ENCODE measurements around the gene C9orf43. TPM values are rescaled to one million over a fixed set of nuclear protein-coding genes. Genes with fewer than 3 reads are reported as not detected.

The C9orf43 gene
- total RNA-seq, 4 donors from 2014 or later, result 0.21 to 3.3 (median 0.58) TPM; not detected in 1

DNA sequence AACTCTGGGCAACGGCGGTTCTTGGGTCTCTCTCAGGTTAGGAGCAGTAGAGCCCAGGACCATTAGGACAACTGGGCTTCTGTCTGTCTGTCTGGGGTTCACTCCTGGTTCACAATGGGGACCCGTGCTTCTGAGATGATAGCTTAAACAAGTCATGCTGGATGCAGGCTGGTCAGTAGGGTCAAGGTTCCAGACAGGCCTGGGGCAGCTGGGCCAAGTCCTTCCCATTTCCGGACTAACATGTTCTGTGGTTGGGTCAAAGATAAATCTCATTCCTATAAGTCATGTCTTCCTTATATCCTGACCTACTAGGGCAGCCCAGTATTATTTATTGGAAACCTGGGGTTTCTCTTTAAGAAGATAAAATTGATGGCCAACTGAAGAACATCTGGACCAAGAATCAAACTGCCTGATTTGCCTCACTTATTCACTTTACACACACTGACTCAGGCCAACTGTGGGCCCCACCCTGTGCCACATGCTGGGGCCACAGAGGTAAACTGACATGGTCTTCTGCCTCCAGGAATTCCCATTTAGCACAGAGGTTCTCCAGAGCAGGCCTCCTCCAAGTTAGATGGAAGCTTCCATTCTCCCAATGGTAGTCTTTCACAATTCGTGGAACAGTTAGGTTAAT, 42.1 kb upstream of the C9orf43 start:
- Histone ChIP-seq H3K27me3 (no peaks in the 10 kb centered on the region), H3K9me3 (no peaks in the 10 kb centered on the region), H3K4me1 (no peaks in the 10 kb centered on the region), H3K4me3 (no peak overlapping the region), H3K27ac (no peak overlapping the region), H3K36me3 (no peaks in the 10 kb centered on the region)
- DNase-seq, result no peak
- intact Hi-C loops (cut with DNase I; ENCODE audit: low total_unique reads), result no loop called here
- TF ChIP-seq CTCF (IDR thresholded peaks at IDR 0.05) (no peak), POLR2A (IDR thresholded peaks at IDR 0.05) (no peak)

DNA sequence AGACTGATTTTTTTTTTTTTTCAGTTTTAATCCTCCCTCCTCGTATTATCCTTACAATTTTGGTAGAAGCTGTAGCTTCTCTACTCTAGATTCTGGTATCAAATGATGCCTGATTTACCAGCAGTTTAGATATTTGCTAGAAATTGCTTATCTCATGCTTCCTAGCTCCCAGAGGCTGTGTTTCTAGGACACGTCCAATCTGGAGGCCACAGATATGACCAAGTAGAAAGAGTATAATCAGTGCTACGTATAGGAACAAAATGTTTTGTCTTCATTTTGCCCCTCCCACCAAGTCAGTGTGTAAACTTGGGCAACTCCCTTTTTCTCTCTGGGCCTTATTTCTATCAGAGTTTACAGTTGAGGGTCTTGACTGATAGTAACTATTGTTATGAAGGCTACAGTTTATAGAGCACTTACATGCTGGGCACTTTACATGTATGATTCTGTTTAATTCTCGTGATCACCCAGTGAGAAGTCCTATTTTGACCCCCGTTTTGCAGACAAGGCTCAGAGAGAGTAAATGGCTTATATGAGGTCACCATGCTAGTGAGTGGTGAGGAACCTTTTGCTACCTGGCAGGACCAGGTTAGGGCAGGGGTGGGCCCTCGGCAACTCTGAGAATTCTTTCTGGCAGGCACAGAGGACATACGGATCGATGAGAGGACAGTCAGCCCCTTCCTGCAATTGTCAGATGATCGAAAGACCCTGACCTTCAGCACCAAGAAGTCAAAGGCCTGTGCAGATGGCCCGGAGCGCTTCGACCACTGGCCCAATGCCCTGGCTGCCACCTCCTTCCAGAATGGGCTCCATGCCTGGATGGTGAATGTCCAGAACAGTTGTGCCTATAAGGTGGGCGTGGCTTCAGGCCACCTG, 41.3 kb upstream of the C9orf43 start:
- no peaks in the 10 kb centered on the region for H3K9me3 ChIP-seq
- no peak for DNase-seq
- H3K27ac ChIP-seq, result no peak overlapping the region
- intact Hi-C loops (cut with DNase I; ENCODE audit: low total_unique reads), result no loop called here
- no peak for TF ChIP-seq POLR2A (IDR thresholded peaks at IDR 0.05)
- TF ChIP-seq CTCF (IDR thresholded peaks at IDR 0.05), result no peak
- no peaks in the 10 kb centered on the region for H3K27me3 ChIP-seq
- H3K36me3 ChIP-seq, result no peaks in the 10 kb centered on the region
- H3K4me1 ChIP-seq, result no peaks in the 10 kb centered on the region
- H3K4me3 ChIP-seq, result no peak overlapping the region

DNA sequence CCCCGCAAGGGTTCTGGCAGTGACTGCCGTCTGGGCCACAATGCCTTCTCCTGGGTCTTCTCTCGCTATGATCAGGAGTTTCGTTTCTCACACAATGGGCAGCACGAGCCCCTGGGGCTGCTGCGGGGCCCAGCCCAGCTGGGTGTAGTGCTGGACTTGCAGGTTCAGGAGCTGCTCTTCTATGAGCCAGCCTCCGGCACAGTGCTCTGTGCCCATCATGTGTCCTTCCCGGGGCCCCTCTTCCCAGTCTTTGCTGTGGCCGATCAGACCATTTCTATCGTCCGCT, 40.7 kb upstream of the C9orf43 start:
- H3K9me3 ChIP-seq, result no peaks in the 10 kb centered on the region
- no peak overlapping the region for H3K4me3 ChIP-seq
- no peak overlapping the region for H3K27ac ChIP-seq
- DNase-seq, result no peak
- no peaks in the 10 kb centered on the region for H3K36me3 ChIP-seq
- H3K27me3 ChIP-seq, result no peaks in the 10 kb centered on the region
- intact Hi-C loops (cut with DNase I; ENCODE audit: low total_unique reads), result no loop called here
- no peaks in the 10 kb centered on the region for H3K4me1 ChIP-seq
- no peak for TF ChIP-seq POLR2A (IDR thresholded peaks at IDR 0.05)
- no peak for TF ChIP-seq CTCF (IDR thresholded peaks at IDR 0.05)

- TF ChIP-seq CTCF (IDR thresholded peaks at IDR 0.05) (no peak), POLR2A (IDR thresholded peaks at IDR 0.05) (no peak)
- Histone ChIP-seq H3K27me3 (no peaks in the 10 kb centered on the region), H3K4me1 (peaks cover 0 to 5% of the 10 kb centered on the region in 2 donors), H3K4me3 (no peak overlapping the region), H3K27ac (no peak overlapping the region), H3K36me3 (no peaks in the 10 kb centered on the region), H3K9me3 (no peaks in the 10 kb centered on the region)
- no peak for DNase-seq
- intact Hi-C loops (cut with DNase I; ENCODE audit: low total_unique reads), result no loop called here
Measured at GRCh38 chr9:113370806-113371325, 39.7 kb upstream of the C9orf43 start.

- Histone ChIP-seq H3K27me3 (no peaks in the 10 kb centered on the region), H3K27ac (no peak overlapping the region), H3K4me1 (peaks cover 0 to 5% of the 10 kb centered on the region in 2 donors), H3K36me3 (no peaks in the 10 kb centered on the region), H3K4me3 (no peak overlapping the region), H3K9me3 (no peaks in the 10 kb centered on the region)
- DNase-seq, result no peak
- TF ChIP-seq CTCF (IDR thresholded peaks at IDR 0.05), result no peak
- TF ChIP-seq POLR2A (IDR thresholded peaks at IDR 0.05), result no peak
- intact Hi-C loops (cut with DNase I; ENCODE audit: low total_unique reads), result no loop called here
Measured at GRCh38 chr9:113372059-113372458, 38.5 kb upstream of the C9orf43 start.
